Hepatocyte (in vitro differentiated cells): Measurements from ENCODE around the gene C6orf132. TPM values are rescaled to one million over a fixed set of nuclear protein-coding genes. Genes with fewer than 3 reads are reported as not detected.

Experiments used
- DNase-seq: peaks from one replicate; pipeline ENCODE4 v3.0.0-alpha.2; 2016; ENCODE audit warnings: low spot score
- H2AFZ ChIP-seq: fragments of 200-600 bp; sonication (generic); 2 replicates; pipeline ENCODE4 v1.6.0; 2016; ENCODE audit warnings: antibody characterized with exemption, mild to moderate bottlenecking
- H3K27ac ChIP-seq: fragments of 200-600 bp; sonication (generic); 2 replicates; pipeline ENCODE4 v1.5.1; 2016; ENCODE audit warnings: mild to moderate bottlenecking
- H3K27me3 ChIP-seq: fragments of 200-600 bp; sonication (generic); 2 replicates; pipeline ENCODE4 v1.6.1; 2016
- H3K36me3 ChIP-seq: fragments of 200-600 bp; sonication (generic); replicated peaks from 2 replicates; pipeline ENCODE4 v1.5.1; 2016; ENCODE audit warnings: low read depth; ENCODE audit not compliant: insufficient read depth
- H3K4me1 ChIP-seq: fragments of 200-600 bp; sonication (generic); 2 replicates; pipeline ENCODE4 v1.5.1; 2016; ENCODE audit warnings: mild to moderate bottlenecking, moderate library complexity; ENCODE audit not compliant: insufficient read depth
- H3K4me2 ChIP-seq: fragments of 200-600 bp; sonication (generic); 2 replicates; pipeline ENCODE4 v1.6.0; 2016
- H3K4me3 ChIP-seq: fragments of 200-600 bp; sonication (generic); 2 replicates; pipeline ENCODE4 v1.5.1; 2016; ENCODE audit warnings: mild to moderate bottlenecking
- H3K79me2 ChIP-seq: fragments of 200-600 bp; sonication (generic); 2 replicates; pipeline ENCODE4 v1.6.0; 2017; ENCODE audit warnings: mild to moderate bottlenecking
- H3K9me2 ChIP-seq: fragments of 200-600 bp; sonication (generic); replicated peaks from 2 replicates; pipeline ENCODE4 v1.6.0; 2017; ENCODE audit warnings: mild to moderate bottlenecking; ENCODE audit not compliant: insufficient read depth
- H3K9me3 ChIP-seq: fragments of 200-600 bp; sonication (generic); 2 replicates; pipeline ENCODE4 v1.5.1; 2016; ENCODE audit warnings: low read depth, mild to moderate bottlenecking
- H4K20me1 ChIP-seq: fragments of 200-600 bp; sonication (generic); 2 replicates; pipeline ENCODE4 v1.6.0; 2016; ENCODE audit warnings: mild to moderate bottlenecking; ENCODE audit not compliant: insufficient read depth, poor library complexity, severe bottlenecking
- EZH2 ChIP-seq: fragments of 200-600 bp; sonication (generic); IDR thresholded peaks from 2 replicates; pipeline ENCODE4 v1.6.1; 2016; ENCODE audit warnings: antibody characterized with exemption, mild to moderate bottlenecking, borderline replicate concordance
- EZH2phosphoT487 ChIP-seq: fragments of 200-600 bp; sonication (generic); IDR thresholded peaks from one replicate; pipeline ENCODE4 v1.6.1; 2018; ENCODE audit warnings: antibody characterized with exemption, mild to moderate bottlenecking, low read depth, moderate library complexity; ENCODE audit not compliant: unreplicated experiment, severe bottlenecking
- WGBS: methylation state at CpG from one replicate; pipeline ENCODE4 v1.1.6; 2016; ENCODE audit warnings: low lambda C conversion rate; ENCODE audit errors: missing lambda C conversion rate; 5-methylcytosine and 5-hydroxymethylcytosine counted together
- polyA plus RNA-seq: library from polyadenylated mRNA; unstranded; fragments of >200 nt; fragmentation: Nextera tagmentation; extraction: Ambion mirVana; gene quantifications from 2 replicates; pipeline ENCODE4 v1.2.1, GENCODE V29; 2016
- total RNA-seq: library from RNA; depleted of rRNA; stranded (reverse); fragments of >200 nt; gene quantifications from 2 replicates; pipeline ENCODE4 v1.2.3, GENCODE V29; 2014
- TF ChIP-seq, protein P1 (sequence below): fragments of 200-600 bp; sonication (generic); IDR thresholded peaks from 2 replicates; pipeline ENCODE4 v1.5.1; 2016; ENCODE audit warnings: antibody characterized with exemption, mild to moderate bottlenecking; ENCODE audit not compliant: poor library complexity

C6orf132 gene, protein sequence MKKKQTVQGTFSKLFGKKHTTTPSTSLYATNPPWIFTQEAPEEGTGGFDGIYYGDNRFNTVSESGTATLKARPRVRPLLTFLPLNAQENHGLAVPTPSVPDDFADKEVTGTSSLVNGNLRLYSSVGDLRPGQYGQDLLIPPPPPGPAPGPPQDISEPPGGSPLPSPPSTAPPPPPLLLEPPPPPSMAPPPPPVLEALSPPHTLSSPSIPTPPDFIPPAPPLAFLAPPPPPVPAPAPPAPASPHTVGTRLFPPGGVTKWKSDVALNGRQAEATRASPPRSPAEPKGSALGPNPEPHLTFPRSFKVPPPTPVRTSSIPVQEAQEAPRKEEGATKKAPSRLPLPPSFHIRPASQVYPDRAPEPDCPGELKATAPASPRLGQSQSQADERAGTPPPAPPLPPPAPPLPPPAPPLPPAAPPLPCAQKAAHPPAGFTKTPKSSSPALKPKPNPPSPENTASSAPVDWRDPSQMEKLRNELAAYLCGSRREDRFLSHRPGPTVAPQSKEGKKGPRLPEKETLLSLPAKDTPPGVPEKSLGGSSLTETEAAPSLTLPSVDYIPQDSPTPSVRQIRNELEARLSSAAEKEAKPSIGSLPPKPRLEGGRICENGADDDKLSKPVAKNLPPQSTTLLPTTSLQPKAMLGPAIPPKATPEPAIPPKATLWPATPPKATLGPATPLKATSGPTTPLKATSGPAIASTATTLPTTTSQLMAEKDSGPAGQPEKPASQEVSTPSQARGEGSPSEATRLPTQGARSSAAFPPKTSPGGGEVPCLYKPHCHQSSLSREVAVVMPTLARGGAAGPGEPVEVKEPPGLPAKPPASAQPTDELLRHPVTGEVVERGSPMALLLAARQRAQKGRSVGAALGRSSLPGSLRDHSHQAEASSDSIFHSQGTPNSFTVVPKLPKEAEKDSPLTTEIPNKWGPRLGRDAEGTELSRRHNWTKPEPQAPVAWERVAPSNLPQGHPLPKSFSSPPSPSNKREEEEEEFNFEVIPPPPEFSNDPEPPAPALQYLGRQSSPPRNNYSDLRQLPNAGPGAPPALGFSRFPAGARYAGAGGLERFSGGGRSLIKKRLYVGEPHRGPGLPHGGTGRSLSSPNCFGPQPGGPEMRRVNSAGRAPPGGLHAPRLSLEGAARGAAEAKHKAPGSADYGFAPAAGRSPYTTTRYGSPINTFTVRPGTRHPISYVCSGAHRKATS
- total RNA-seq (11.6 and 12.5 TPM in 2 replicates), polyA plus RNA-seq (9.4 and 10.5 TPM in 2 replicates)

DNA sequence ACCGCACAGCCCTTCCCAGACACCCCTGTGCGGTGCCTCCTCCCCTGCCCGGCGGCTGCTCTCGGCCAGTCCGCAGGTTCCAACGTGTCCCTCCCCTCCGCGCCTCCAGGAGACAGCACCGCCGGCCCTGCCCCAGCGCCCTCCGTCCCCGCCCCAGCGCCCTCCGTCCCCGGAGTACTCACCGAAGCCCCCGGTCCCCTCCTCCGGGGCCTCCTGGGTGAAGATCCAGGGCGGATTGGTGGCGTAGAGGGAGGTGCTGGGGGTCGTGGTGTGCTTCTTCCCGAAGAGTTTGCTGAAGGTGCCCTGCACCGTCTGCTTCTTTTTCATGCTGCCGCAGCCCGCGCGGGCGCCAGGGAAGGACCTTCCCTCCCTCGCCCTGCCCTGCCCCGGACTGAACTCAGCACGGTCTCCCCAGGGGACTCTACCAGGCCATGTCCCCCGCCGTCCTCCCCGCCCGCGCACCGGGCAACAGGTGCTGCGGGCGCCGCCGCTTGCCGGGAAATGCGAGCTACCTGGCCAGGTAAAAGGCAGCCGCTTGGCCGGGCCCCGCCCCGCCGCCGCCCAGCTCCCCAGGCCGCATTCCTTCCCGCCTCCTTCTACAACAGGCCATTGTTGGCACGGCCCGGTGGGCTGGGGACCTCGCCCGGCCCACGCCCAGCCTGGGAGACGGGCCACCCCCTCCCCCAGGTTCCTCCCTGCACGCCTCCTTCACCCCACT lies at the start of gene C6orf132:
C6orf132 (minus strand) TSS at position 503 of the 718 bp plus-strand sequence; CDS start at position 327, 176 bp downstream.
- Histone ChIP-seq H3K9me2 (no peaks in the 10 kb centered on the region), H3K79me2 (peaks cover 38% of the 10 kb centered on the region), H3K27me3 (no peaks in the 10 kb centered on the region), H3K4me3 (peak within 1 kb of the TSS; percentile 93), H2AFZ (peak within 1 kb of the TSS; percentile 60), H3K4me2 (peak within 1 kb of the TSS; percentile 87), H3K4me1 (peaks cover 45% of the 10 kb centered on the region), H4K20me1 (no peaks in the 10 kb centered on the region), H3K9me3 (no peaks in the 10 kb centered on the region), H3K36me3 (no peaks in the 10 kb centered on the region), H3K27ac (peak within 1 kb of the TSS; percentile 96)
- under 1% methylated on average over 21 of the region's 60 CpGs for WGBS
- no peak for TF ChIP-seq EZH2
- TF ChIP-seq, protein P1, sequence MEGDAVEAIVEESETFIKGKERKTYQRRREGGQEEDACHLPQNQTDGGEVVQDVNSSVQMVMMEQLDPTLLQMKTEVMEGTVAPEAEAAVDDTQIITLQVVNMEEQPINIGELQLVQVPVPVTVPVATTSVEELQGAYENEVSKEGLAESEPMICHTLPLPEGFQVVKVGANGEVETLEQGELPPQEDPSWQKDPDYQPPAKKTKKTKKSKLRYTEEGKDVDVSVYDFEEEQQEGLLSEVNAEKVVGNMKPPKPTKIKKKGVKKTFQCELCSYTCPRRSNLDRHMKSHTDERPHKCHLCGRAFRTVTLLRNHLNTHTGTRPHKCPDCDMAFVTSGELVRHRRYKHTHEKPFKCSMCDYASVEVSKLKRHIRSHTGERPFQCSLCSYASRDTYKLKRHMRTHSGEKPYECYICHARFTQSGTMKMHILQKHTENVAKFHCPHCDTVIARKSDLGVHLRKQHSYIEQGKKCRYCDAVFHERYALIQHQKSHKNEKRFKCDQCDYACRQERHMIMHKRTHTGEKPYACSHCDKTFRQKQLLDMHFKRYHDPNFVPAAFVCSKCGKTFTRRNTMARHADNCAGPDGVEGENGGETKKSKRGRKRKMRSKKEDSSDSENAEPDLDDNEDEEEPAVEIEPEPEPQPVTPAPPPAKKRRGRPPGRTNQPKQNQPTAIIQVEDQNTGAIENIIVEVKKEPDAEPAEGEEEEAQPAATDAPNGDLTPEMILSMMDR, result no peak
- no peak for TF ChIP-seq EZH2phosphoT487
- peak; percentile 86 for DNase-seq

DNA sequence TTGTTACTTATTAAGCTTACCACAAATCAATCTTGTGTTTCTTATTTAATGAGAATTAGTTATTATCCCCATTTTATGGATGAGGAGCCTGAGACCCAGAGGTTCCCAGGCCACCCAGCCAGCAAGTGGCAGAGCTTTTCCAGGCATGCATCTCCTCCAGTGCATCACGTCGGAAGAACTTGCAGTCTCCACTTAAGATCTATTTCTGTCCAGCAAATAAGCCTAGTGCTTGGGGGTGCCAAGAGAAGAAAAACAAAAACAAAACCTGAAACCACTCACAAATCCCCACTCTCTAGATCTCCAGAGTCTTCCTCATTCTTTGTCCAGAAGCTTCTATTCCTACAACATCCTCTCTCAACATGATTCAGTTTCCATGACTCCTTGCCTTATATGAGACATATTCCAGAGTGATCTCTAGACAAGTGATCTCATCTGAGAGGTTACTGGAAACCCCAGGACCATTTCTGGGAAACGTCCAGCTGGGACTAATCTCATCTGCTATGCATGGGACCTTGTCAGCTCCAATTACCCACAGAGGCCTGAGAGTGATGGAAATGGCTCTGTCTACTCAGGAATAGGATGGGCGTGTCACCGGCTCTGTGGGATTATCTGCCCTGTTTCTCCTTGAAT lies 48.2 kb upstream of the C6orf132 start:
- Histone ChIP-seq H3K27ac (no peak overlapping the region), H3K4me1 (no peaks in the 10 kb centered on the region), H3K79me2 (no peaks in the 10 kb centered on the region), H3K4me2 (no peak overlapping the region), H3K36me3 (no peaks in the 10 kb centered on the region), H3K27me3 (no peaks in the 10 kb centered on the region), H3K9me2 (no peaks in the 10 kb centered on the region), H4K20me1 (no peaks in the 10 kb centered on the region), H3K9me3 (no peaks in the 10 kb centered on the region), H2AFZ (no peak overlapping the region), H3K4me3 (no peak overlapping the region)
- no peak for TF ChIP-seq EZH2phosphoT487
- TF ChIP-seq, protein P1, result no peak
- no peak for TF ChIP-seq EZH2
- WGBS, result 74% methylated on average over 5 of the region's 5 CpGs
- DNase-seq, result peak; percentile 39

DNA sequence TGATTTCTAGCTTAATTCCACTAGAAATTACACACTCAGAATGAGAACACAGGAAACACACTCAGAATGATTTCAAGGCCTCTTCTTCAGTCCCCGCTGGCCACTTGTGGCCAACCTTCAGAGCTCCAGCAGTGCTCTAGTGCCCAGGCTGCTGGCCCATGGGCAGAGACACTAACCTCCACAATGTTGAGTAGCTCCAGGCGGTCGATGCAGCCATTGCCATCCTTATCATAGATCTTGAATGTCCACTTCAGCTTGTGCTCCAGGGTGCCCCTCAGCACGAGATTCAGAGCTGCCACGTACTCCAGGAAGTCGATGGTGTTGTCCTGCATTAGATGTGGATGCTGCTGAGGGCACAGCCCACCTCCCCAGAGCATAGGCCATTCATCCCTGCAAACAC lies 46.0 kb upstream of the C6orf132 start:
- Histone ChIP-seq H3K9me3 (no peaks in the 10 kb centered on the region), H3K27ac (no peak overlapping the region), H3K27me3 (no peaks in the 10 kb centered on the region), H3K9me2 (no peaks in the 10 kb centered on the region), H4K20me1 (no peaks in the 10 kb centered on the region), H3K79me2 (no peaks in the 10 kb centered on the region), H3K4me1 (no peaks in the 10 kb centered on the region), H3K4me3 (no peak overlapping the region), H2AFZ (no peak overlapping the region), H3K36me3 (no peaks in the 10 kb centered on the region), H3K4me2 (no peak overlapping the region)
- TF ChIP-seq EZH2, result no peak
- TF ChIP-seq EZH2phosphoT487, result no peak
- TF ChIP-seq, protein P1, result no peak
- 89% methylated on average over 6 of the region's 6 CpGs for WGBS
- DNase-seq, result no peak
